COLO668 (cell line): ENCODE results near the gene ZNF267.
"Not testable (repeated sequence)": the region's sequence is repeated elsewhere in the genome, so short reads cannot be mapped to it uniquely, and the experiment has no call there.

Experiments
- DNase-seq: peaks from one replicate; lab custom pipeline; 2025; ENCODE audit not compliant: unreplicated experiment; lab: John Stamatoyannopoulos, UW

ZNF267 gene

DNA sequence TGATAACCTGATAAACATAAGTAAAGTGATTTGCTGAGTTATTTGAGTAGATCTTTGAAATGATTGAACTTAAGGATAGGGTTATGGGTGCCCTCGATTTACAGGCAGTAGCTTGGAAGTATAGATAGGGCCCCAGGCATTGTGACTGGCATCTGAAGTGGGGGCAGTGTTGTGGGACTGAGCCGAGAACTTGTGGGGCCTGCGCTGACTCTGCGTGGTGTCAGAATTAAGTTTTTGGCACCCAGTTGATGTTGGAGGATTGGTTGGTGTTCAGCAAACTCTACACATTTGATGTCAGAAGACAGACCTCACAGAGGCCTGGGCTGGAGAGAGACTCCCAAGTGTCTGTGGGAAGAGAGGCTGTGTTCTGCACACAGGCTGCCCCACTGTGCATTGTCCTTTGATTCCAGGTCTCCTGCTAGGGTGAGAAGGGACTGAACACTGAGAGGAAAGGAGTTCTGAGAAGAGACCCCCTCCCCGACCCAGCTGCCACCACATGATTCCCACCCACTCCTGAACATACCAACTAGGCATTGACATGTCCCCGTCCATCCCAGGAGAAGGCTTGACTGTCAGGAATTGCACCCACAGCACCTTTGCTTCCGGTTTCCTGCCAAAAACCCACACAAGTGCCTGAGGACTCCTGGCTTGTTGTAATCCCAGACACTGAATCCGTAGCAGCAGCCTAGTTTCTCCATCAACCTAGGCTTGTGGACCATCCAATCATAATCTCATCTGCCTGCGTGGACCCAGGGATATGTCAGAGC, 4.5 kb downstream of the ZNF267 start:
- no peak for DNase-seq

DNA sequence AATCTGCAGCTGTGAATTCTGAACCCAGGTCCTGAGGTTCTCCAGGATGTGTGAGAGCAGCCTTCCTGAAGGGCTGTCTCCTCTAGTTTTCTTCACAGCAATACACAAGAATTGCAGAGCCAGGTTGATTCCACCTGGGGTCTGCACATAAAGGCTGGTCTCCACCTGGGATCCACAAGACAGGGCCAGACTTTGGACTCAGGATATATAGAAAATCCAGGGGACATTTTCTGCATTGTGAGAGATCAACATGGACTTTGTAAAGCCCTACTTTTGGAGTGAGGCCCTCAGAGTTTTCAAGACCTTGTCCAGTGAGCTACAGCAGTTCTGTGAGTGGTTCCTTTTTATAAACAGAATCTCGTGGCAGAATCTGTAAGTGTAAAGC, 6.3 kb downstream of the ZNF267 start:
- DNase-seq, result no peak

- DNase-seq, result no peak
Observed at GRCh38 chr16:31880322-31880979, 6.8 kb downstream of the ZNF267 start.

DNA sequence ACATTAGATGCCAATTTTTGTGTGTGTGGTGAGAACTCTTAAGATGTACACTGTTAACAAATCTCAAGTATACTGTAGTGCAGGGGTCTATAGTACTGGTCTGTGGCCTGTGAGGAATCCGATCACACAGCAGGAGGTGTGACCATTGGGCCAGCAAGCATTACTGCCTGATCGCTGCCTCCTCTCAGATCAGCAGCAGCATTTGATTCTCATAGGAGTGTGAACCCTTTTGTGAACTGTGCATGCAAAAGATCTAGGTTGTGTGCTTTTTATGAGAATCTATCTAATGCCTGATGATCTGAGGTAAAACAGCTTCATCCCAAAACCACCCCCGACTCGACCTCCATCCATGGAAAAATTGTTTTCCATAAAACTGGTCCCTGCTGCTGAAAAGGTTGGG, 12.6 kb downstream of the ZNF267 start:
- DNase-seq, result no peak

GRCh38 chr16:31888735-31889134, 15.1 kb downstream of the ZNF267 start:
- no peak for DNase-seq

DNA sequence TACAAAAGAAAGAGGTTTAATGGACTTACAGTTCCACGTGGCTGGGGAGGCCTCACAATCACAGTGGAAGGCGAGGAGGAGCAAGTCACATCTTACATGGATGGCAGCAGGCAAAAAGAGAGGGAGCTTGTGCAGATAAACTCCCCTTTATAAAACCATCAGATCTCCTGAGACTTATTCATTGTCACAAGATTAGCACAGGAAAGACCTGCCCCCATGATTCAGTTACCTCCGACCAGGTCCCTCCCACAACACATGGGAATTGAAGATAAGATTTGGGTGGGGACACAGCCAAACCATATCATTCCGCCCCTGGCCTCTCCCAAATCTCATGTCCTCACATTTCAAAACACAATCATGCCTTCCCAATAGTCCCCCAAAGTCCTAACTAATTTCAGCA, 18.5 kb downstream of the ZNF267 start:
- DNase-seq, result not testable (repeated sequence)

- DNase-seq, result no peak
Observed at GRCh38 chr16:31893824-31894223, 20.2 kb downstream of the ZNF267 start.

- DNase-seq, result no peak
Observed at GRCh38 chr16:31897283-31897682, 23.7 kb downstream of the ZNF267 start.

DNA sequence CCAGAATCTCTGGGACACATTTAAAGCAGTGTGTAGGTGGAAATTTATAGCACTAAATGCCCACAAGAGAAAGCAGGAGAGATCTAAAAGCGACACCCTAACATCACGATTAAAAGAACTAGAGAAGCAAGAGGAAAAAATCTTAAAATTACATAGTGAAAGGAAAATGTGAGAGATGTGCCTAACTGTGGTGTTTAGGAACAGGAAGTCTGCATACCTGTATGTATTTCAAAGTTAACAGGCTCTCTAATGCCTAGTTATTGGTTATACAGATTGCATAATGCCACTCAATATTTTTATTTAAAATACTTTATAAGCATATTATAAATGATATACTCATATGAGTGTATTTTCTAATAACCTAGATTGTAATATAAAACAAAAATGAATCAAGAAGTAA, 25.9 kb downstream of the ZNF267 start:
- no peak for DNase-seq

GRCh38 chr16:31904571-31904970, 31.0 kb downstream of the ZNF267 start:
- DNase-seq, result not testable (repeated sequence)

DNA sequence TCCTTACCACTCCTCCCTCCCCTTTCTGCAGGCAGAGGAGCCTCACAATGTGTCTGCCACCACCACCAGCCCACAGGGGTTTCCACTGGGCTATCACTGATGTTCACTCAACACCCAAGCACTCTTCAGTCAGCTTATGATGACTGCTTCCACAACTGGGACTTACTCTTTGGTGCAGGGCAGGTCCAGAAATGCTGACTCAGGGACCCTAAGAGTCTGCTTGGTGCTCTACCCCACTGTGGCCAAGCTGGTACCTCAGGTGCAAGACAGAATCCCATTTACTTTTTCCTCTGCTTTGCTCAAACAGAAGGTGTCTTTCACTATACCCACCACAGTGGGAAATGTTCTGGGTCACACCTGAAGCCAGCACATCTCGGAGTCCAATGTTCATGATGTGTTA, 40.1 kb downstream of the ZNF267 start:
- no peak for DNase-seq

DNA sequence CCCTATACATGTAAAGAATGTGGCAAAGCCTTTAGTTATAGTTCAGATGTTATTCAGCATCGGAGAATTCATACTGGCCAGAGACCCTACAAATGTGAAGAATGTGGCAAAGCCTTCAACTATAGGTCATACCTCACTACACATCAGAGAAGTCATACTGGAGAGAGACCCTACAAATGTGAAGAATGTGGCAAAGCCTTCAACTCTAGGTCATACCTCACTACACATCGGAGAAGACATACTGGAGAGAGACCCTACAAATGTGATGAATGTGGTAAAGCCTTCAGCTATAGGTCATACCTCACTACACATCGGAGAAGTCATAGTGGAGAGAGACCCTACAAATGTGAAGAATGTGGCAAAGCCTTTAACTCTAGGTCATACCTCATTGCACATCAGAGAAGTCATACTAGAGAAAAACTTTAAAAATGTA, 42.5 kb downstream of the ZNF267 start:
- no peak for DNase-seq

GRCh38 chr16:31920373-31920772, 46.8 kb downstream of the ZNF267 start:
- DNase-seq, result no peak

DNA sequence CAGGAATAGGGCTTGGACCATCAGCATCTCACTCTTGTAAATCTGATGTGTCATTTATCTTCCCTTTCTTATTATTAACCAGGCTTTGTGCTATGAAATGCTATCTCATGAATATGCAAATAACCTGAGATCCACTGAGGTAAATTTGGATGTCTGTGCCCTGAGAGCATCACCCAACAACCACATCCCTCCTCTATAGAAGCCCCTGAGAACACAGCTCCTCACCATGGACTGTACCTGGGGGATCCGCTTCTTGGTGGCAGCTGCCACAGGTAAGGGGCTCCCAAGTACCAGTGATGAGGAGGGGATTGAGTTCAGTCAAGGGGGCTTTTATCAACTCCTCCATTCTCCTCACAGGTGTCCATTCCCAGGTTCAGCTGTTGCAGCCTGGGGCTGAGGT, 78.2 kb downstream of the ZNF267 start:
- DNase-seq, result not testable (repeated sequence)

DNA sequence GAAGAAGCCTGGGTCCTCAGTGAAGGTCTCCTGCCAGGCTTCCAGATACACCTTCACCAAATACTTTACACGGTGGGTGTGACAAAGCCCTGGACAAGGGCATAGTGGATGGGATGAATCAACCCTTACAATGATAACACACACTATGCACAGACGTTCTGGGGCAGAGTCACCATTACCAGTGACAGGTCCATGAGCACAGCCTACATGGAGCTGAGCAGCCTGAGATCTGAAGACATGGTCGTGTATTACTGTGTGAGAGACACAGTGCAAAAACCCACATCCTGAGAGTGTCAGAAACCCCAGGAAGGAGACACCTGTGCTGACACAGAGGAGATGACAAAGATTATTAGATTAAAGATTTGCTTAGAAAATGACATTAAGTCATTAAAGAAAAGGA, 78.6 kb downstream of the ZNF267 start:
- DNase-seq, result not testable (repeated sequence)

DNA sequence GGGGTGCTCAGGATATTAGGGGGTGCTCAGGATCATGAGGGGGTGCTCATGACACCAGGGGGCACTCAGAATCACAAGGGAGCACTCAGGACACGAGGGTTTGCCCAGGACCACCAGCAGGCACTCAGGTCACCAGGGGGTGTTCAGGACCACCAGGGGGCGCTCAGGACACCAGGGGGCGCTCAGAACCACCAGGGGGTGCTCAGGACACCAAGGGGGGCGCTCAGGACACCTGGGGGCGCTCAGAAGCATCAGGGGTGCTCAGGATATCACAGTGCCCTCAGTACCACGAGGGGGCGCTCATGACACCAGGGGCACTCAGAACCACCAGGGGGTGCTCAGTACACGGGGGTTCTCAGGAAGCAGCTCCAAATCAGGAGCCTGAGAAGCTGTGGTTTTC, 82.6 kb downstream of the ZNF267 start:
- DNase-seq, result not testable (repeated sequence)

- DNase-seq, result not testable (repeated sequence)
Observed at GRCh38 chr16:31960186-31960910, 86.7 kb downstream of the ZNF267 start.
